Mesothelial cell of epicardium (in vitro differentiated cells): ENCODE data around the gene SLC16A12. TPM values are rescaled to one million over a fixed set of nuclear protein-coding genes. Genes with fewer than 3 reads are reported as not detected.

Source experiments
- DNase-seq, 2 experiments: peaks; one replicate each; pipeline ENCODE4 v3.0.0; 2021; ENCODE audit warnings: low spot score in 2 of 2; ENCODE audit not compliant: unreplicated experiment in 2 of 2
- H3K27ac Mint-ChIP-seq: 2 replicates; pipeline ENCODE4 v1.8.0; 2021; ENCODE audit warnings: mixed read lengths
- H3K27me3 Mint-ChIP-seq: 2 replicates; pipeline ENCODE4 v1.8.0; 2021; ENCODE audit warnings: low read depth, mixed read lengths
- H3K36me3 Mint-ChIP-seq: 2 replicates; pipeline ENCODE4 v1.8.0; 2021; ENCODE audit warnings: mixed read lengths
- H3K4me1 Mint-ChIP-seq: 2 replicates; pipeline ENCODE4 v1.8.0; 2021; ENCODE audit warnings: mixed read lengths
- H3K4me3 Mint-ChIP-seq: 2 replicates; pipeline ENCODE4 v1.8.0; 2021; ENCODE audit warnings: mild to moderate bottlenecking, moderate library complexity, mixed read lengths
- H3K9me3 Mint-ChIP-seq: 2 replicates; pipeline ENCODE4 v1.8.0; 2021; ENCODE audit warnings: mixed read lengths
- CTCF ChIP-seq: fragments of 200-600 bp; sonication (generic); IDR thresholded peaks from one replicate; pipeline ENCODE4 v1.5.0; 2021; ENCODE audit warnings: antibody characterized with exemption; ENCODE audit not compliant: unreplicated experiment
- total RNA-seq: library from RNA; stranded (reverse); gene quantifications from 3 replicates; pipeline ENCODE4 v1.2.1, GENCODE V29; 2021

Gene SLC16A12
- total RNA-seq, 1 donor from 2014 or later: 3.0 TPM

- no peak for TF ChIP-seq CTCF
- no peaks in the 10 kb centered on the region for H3K9me3 Mint-ChIP-seq
- H3K4me3 Mint-ChIP-seq: no peak overlapping the region
- H3K27me3 Mint-ChIP-seq: no peaks in the 10 kb centered on the region
- H3K36me3 Mint-ChIP-seq: no peaks in the 10 kb centered on the region
- no peak for DNase-seq
- H3K27ac Mint-ChIP-seq: peak overlapping the region; percentile 10
- peaks cover 24% of the 10 kb centered on the region for H3K4me1 Mint-ChIP-seq
These were observed 71.4 kb downstream of the SLC16A12 start for GRCh38 chr10:89463846-89464537.

- peak overlapping the region; percentile 7 for H3K27ac Mint-ChIP-seq
- DNase-seq: no peak
- H3K27me3 Mint-ChIP-seq: no peaks in the 10 kb centered on the region
- no peak overlapping the region for H3K4me3 Mint-ChIP-seq
- H3K36me3 Mint-ChIP-seq: peaks cover 1% of the 10 kb centered on the region
- no peak for TF ChIP-seq CTCF
- H3K4me1 Mint-ChIP-seq: peaks cover 19% of the 10 kb centered on the region
- no peaks in the 10 kb centered on the region for H3K9me3 Mint-ChIP-seq
These were observed 76.6 kb downstream of the SLC16A12 start for GRCh38 chr10:89458784-89459183.

GRCh38 chr10:89458291-89458690 lies 77.1 kb downstream of the SLC16A12 start:
- H3K4me3 Mint-ChIP-seq: no peak overlapping the region
- peaks cover 1% of the 10 kb centered on the region for H3K36me3 Mint-ChIP-seq
- H3K27me3 Mint-ChIP-seq: no peaks in the 10 kb centered on the region
- peaks cover 18% of the 10 kb centered on the region for H3K4me1 Mint-ChIP-seq
- DNase-seq: no peak
- no peak for TF ChIP-seq CTCF
- H3K27ac Mint-ChIP-seq: peak overlapping the region; percentile 7
- H3K9me3 Mint-ChIP-seq: no peaks in the 10 kb centered on the region

- TF ChIP-seq CTCF: no peak
- Mint-ChIP-seq H3K36me3 (peaks cover 2% of the 10 kb centered on the region), H3K27ac (no peak overlapping the region), H3K4me3 (no peak overlapping the region), H3K9me3 (no peaks in the 10 kb centered on the region), H3K4me1 (peaks cover 18% of the 10 kb centered on the region), H3K27me3 (no peaks in the 10 kb centered on the region)
- DNase-seq: no peak
These were observed 80.6 kb downstream of the SLC16A12 start for GRCh38 chr10:89454561-89455347.

GRCh38 chr10:89452193-89452592 lies 83.2 kb downstream of the SLC16A12 start:
- peaks cover 5% of the 10 kb centered on the region for H3K9me3 Mint-ChIP-seq
- peaks cover 5% of the 10 kb centered on the region for H3K27me3 Mint-ChIP-seq
- peaks cover 6% of the 10 kb centered on the region for H3K4me1 Mint-ChIP-seq
- H3K4me3 Mint-ChIP-seq: no peak overlapping the region
- no peak overlapping the region for H3K27ac Mint-ChIP-seq
- H3K36me3 Mint-ChIP-seq: peaks cover 6% of the 10 kb centered on the region
- no peak for DNase-seq
- no peak for TF ChIP-seq CTCF
